Neural cell (in vitro differentiated cells): ENCODE results near the gene ILRUN. TPM values are rescaled to one million over a fixed set of nuclear protein-coding genes. Genes with fewer than 3 reads are reported as not detected.
"Not testable (repeated sequence)": the region's sequence is repeated elsewhere in the genome, so short reads cannot be mapped to it uniquely, and the experiment has no call there.

Experiments
- H2AFZ ChIP-seq: fragments of 200-600, 300-800 bp; sonication (generic), shearing (Covaris generic); 2 replicates; pipeline ENCODE4 v1.6.0; 2014; ENCODE audit warnings: low read depth, mild to moderate bottlenecking, antibody characterized with exemption, low read length, moderate library complexity
- H3F3A ChIP-seq: fragments of 200-600 bp; shearing (Covaris generic); 2 replicates; pipeline ENCODE4 v1.6.1; 2016; ENCODE audit warnings: mild to moderate bottlenecking, moderate library complexity, mixed read lengths, antibody characterized with exemption, low read length; ENCODE audit not compliant: insufficient read depth, poor library complexity, severe bottlenecking
- H3K27ac ChIP-seq: fragments of 200-600, 300-800 bp; sonication (generic), shearing (Covaris generic); 2 replicates; pipeline ENCODE4 v1.5.1; 2014; ENCODE audit warnings: mild to moderate bottlenecking, low read length, moderate library complexity
- H3K27me3 ChIP-seq: fragments of 300-800, 200-600 bp; sonication (generic), shearing (Covaris generic); 2 replicates; pipeline ENCODE4 v1.6.0; 2014; ENCODE audit warnings: mild to moderate bottlenecking, low read depth, low read length, moderate library complexity; ENCODE audit not compliant: insufficient read depth
- H3K36me3 ChIP-seq: fragments of 300-800, 200-600 bp; sonication (generic), shearing (Covaris generic); 2 replicates; pipeline ENCODE4 v1.5.1; 2014; ENCODE audit warnings: mild to moderate bottlenecking, antibody characterized with exemption, low read length, moderate library complexity; ENCODE audit not compliant: insufficient read depth
- H3K4me2 ChIP-seq: fragments of 300-800, 200-600 bp; sonication (generic), shearing (Covaris generic); 2 replicates; pipeline ENCODE4 v1.6.0; 2014; ENCODE audit warnings: mild to moderate bottlenecking, low read length
- H3K4me3 ChIP-seq: fragments of 300-800, 200-600 bp; sonication (generic), shearing (Covaris generic); 2 replicates; pipeline ENCODE4 v1.5.1; 2014; ENCODE audit warnings: mild to moderate bottlenecking, low read length, moderate library complexity
- H3K79me2 ChIP-seq: fragments of 200-600 bp; shearing (Covaris generic); replicated peaks from 2 replicates; pipeline ENCODE4 v1.6.0; 2014; ENCODE audit warnings: mild to moderate bottlenecking, low read length, moderate library complexity; ENCODE audit not compliant: insufficient read depth
- H3K9ac ChIP-seq: fragments of 300-800, 200-600 bp; sonication (generic), shearing (Covaris generic); 2 replicates; pipeline ENCODE4 v1.6.1; 2016; ENCODE audit warnings: mild to moderate bottlenecking, low read length, mixed read lengths
- H3K9me2 ChIP-seq: fragments of 200-600 bp; shearing (Covaris generic); 2 replicates; pipeline ENCODE4 v1.6.1; 2016; ENCODE audit warnings: mild to moderate bottlenecking, low read length, mixed read lengths; ENCODE audit not compliant: insufficient read depth
- H3K9me3 ChIP-seq: fragments of 200-600, 300-800 bp; sonication (generic), shearing (Covaris generic); 2 replicates; pipeline ENCODE4 v1.6.1; 2016; ENCODE audit warnings: mild to moderate bottlenecking, mixed run types, low read length, moderate library complexity, mixed read lengths
- H4K20me1 ChIP-seq: fragments of 200-600 bp; shearing (Covaris generic); 2 replicates; pipeline ENCODE4 v1.6.1; 2016; ENCODE audit warnings: mild to moderate bottlenecking, mixed run types; ENCODE audit not compliant: insufficient read depth
- CTCF ChIP-seq: fragments of 450-650 bp; IDR thresholded peaks from 2 replicates; pipeline ENCODE4 v1.5.1; 2014; ENCODE audit warnings: antibody characterized with exemption, mild to moderate bottlenecking, moderate library complexity; ENCODE audit not compliant: poor library complexity, severe bottlenecking
- EP300 ChIP-seq: fragments of 450-650 bp; conservative IDR thresholded peaks from 2 replicates; pipeline ENCODE4 v1.6.1; 2014; ENCODE audit warnings: antibody characterized with exemption, mild to moderate bottlenecking, moderate library complexity; ENCODE audit not compliant: poor library complexity, severe bottlenecking
- EZH2 ChIP-seq: fragments of 200-600, 300-800 bp; shearing (Covaris generic), sonication (generic); IDR thresholded peaks from 2 replicates; pipeline ENCODE4 v1.6.1; 2014; ENCODE audit warnings: antibody characterized with exemption, low read length, borderline replicate concordance, mild to moderate bottlenecking; ENCODE audit not compliant: insufficient read depth, poor library complexity, severe bottlenecking
- MXI1 ChIP-seq: fragments of 450-650 bp; conservative IDR thresholded peaks from 2 replicates; pipeline ENCODE4 v1.6.1; 2014; ENCODE audit warnings: antibody characterized with exemption, mild to moderate bottlenecking; ENCODE audit not compliant: poor library complexity, severe bottlenecking
- POLR2AphosphoS5 ChIP-seq: IDR thresholded peaks from 2 replicates; pipeline ENCODE4 v1.6.1; 2012
- RAD21 ChIP-seq: fragments of 450-650 bp; conservative IDR thresholded peaks from 2 replicates; pipeline ENCODE4 v1.6.1; 2014; ENCODE audit warnings: antibody characterized with exemption, mild to moderate bottlenecking, moderate library complexity
- REST ChIP-seq: IDR thresholded peaks from 2 replicates; pipeline ENCODE4 v1.6.1; 2012; ENCODE audit warnings: borderline replicate concordance
- SMC3 ChIP-seq: fragments of 450-650 bp; conservative IDR thresholded peaks from 2 replicates; pipeline ENCODE4 v1.6.1; 2014; ENCODE audit warnings: antibody characterized with exemption, mild to moderate bottlenecking, moderate library complexity; ENCODE audit not compliant: poor library complexity
- TAF1 ChIP-seq: IDR thresholded peaks from 2 replicates; pipeline ENCODE4 v1.6.1; 2012; ENCODE audit warnings: low read depth
- polyA plus RNA-seq: library from polyadenylated mRNA; depleted of rRNA; stranded (reverse); fragments of >200 nt; gene quantifications from 2 replicates; pipeline ENCODE4 v1.2.3, GENCODE V29; 2014

Gene ILRUN
- polyA plus RNA-seq, 1 donor from 2014 or later = 16.0 TPM

- Histone ChIP-seq H4K20me1 (no peaks in the 10 kb centered on the region), H3K9ac (no peak overlapping the region), H3K27ac (no peak overlapping the region), H2AFZ (no peak overlapping the region), H3K9me2 (no peaks in the 10 kb centered on the region), H3K4me2 (no peak overlapping the region), H3K27me3 (no peaks in the 10 kb centered on the region), H3K36me3 (no peaks in the 10 kb centered on the region), H3K9me3 (no peaks in the 10 kb centered on the region), H3F3A (no peaks in the 10 kb centered on the region), H3K79me2 (peaks cover 11% of the 10 kb centered on the region), H3K4me3 (no peak overlapping the region)
- no peak for TF ChIP-seq EZH2
- no peak for TF ChIP-seq SMC3
- no peak for TF ChIP-seq TAF1
- no peak for TF ChIP-seq CTCF
- no peak for TF ChIP-seq REST
Measured at GRCh38 chr6:34676140-34676539, 20.4 kb downstream of the ILRUN start.

GRCh38 chr6:34674930-34675329, 21.6 kb downstream of the ILRUN start:
- not testable (repeated sequence) for H3K9me3 ChIP-seq, H3K9me2 ChIP-seq, H3K4me3 ChIP-seq, H3K9ac ChIP-seq, H3K4me2 ChIP-seq, H3K79me2 ChIP-seq, H3K27ac ChIP-seq, H3K27me3 ChIP-seq, H3F3A ChIP-seq, H3K36me3 ChIP-seq, H4K20me1 ChIP-seq, H2AFZ ChIP-seq

GRCh38 chr6:34674268-34674639, 22.3 kb downstream of the ILRUN start:
- Histone ChIP-seq H3K4me2 (no peak overlapping the region), H3K79me2 (peaks cover 10% of the 10 kb centered on the region), H3K9ac (no peak overlapping the region), H2AFZ (no peak overlapping the region), H3F3A (no peaks in the 10 kb centered on the region), H4K20me1 (no peaks in the 10 kb centered on the region), H3K36me3 (no peaks in the 10 kb centered on the region), H3K27ac (no peak overlapping the region), H3K4me3 (no peak overlapping the region), H3K27me3 (no peaks in the 10 kb centered on the region), H3K9me2 (no peaks in the 10 kb centered on the region), H3K9me3 (no peaks in the 10 kb centered on the region)
- TF ChIP-seq SMC3 = no peak
- no peak for TF ChIP-seq EP300
- TF ChIP-seq EZH2 = no peak
- no peak for TF ChIP-seq RAD21
- no peak for TF ChIP-seq TAF1
- TF ChIP-seq POLR2AphosphoS5 = no peak
- TF ChIP-seq REST = no peak
- no peak for TF ChIP-seq MXI1
- TF ChIP-seq CTCF = no peak
